ENCODE results near the gene CDH13.

CDH13 gene

DNA sequence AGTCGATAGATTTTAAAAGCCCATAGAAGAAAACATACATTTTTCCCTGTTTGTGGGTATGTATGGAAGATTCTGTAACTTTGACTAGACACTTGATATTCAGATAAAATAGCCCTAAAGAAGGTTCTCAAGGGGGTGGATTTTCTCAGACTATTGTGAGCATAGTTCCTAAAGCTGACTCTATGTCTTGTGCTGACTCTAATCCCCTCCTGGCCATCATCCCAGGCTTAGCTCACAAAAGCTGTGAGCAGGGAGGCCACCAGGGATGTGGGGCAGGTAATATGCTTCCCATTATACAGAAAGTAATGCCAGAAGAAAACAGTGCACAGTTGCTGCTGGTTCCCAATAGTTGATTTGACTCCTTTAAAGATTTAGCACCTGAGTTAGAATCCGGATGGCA, 32.0 kb downstream of the CDH13 start:
- no peak overlapping the region for H4K8ac ChIP-seq (ENCODE audit: low read length)
- H4K91ac ChIP-seq (ENCODE audit: low read length): no peak overlapping the region
- no peak overlapping the region for H3K14ac ChIP-seq (ENCODE audit: low read length in 2 of 2)
- H3K4me3 ChIP-seq (ENCODE audit: insufficient read depth in 1 of 2, low read depth in 1 of 2, low read length in 2 of 2): no peak overlapping the region
- no peak overlapping the region for H2BK12ac ChIP-seq (ENCODE audit: low read length in 2 of 2)
- H2BK5ac ChIP-seq (ENCODE audit: low read depth, low read length, poor library complexity, severe bottlenecking): no peak overlapping the region
- H3K27ac ChIP-seq (ENCODE audit: low read length, poor library complexity, severe bottlenecking): no peak overlapping the region
- no peak overlapping the region for H3K18ac ChIP-seq (ENCODE audit: low read depth in 1 of 2, low read length in 2 of 2)
- WGBS: 89% methylated on average over 1 of the region's 2 CpGs
- no peak overlapping the region for H3K9ac ChIP-seq (ENCODE audit: low read length)
- peak overlapping the region; percentile 53 for H2AK5ac ChIP-seq (ENCODE audit: low read length, severe bottlenecking)
- H3K9me3 ChIP-seq (ENCODE audit: control insufficient read depth, low read length): no peaks in the 10 kb centered on the region
- peaks cover 13% of the 10 kb centered on the region for H3K4me1 ChIP-seq (ENCODE audit: control insufficient read depth, insufficient read depth, low read depth, low read length)
- H3K4me2 ChIP-seq (ENCODE audit: low read length, poor library complexity, severe bottlenecking): no peak overlapping the region
- no peaks in the 10 kb centered on the region for H3K27me3 ChIP-seq (ENCODE audit: control insufficient read depth in 1 of 2, insufficient read depth in 1 of 2, low read length in 2 of 2)
- H3K79me1 ChIP-seq (replicated peaks; ENCODE audit: low read length, poor library complexity, severe bottlenecking): peaks cover 20% of the 10 kb centered on the region
- H3K23ac ChIP-seq (ENCODE audit: low read length in 2 of 2): no peak overlapping the region
- DNase-seq: no peak
- H2AFZ ChIP-seq (ENCODE audit: low read depth, low read length): no peak overlapping the region
- no peaks in the 10 kb centered on the region for H3K36me3 ChIP-seq (ENCODE audit: control insufficient read depth in 1 of 2, insufficient read depth in 2 of 2, low read depth in 1 of 2, low read length in 2 of 2)
- no peak overlapping the region for H3K4ac ChIP-seq (ENCODE audit: low read depth in 1 of 2, low read length in 2 of 2)
- no peak overlapping the region for H2BK15ac ChIP-seq (ENCODE audit: low read depth, poor library complexity, severe bottlenecking)
- no peak overlapping the region for H2BK120ac ChIP-seq (ENCODE audit: low read depth, low read length)

DNA sequence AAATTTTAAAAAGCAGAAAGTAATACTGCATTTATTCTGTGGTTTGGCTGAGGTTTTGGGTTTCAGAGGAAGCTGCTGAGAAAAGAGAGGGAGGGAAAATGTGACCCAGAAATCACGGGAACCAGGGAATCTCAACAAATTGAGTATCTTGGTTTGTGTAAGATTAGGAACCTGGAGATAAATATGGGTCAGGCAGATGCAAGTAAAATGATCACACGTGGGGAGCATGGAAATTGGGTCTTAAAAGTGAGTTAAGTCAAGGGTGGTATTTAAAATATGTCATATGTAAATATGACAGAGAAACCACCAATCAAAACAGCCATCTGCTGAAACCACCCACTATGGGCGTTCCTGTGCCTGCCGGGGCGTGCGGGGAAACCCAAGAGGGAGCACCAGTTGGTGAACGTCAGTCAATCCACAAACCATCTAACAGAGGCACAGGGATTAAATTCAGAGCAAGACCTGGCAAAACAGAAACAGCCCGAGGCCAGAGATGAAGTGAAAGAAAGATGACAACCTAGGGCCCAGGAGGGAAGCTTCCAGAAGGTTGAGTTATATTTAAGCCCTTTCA, 33.4 kb downstream of the CDH13 start:
- H2AFZ ChIP-seq (ENCODE audit: low read depth, low read length): no peak overlapping the region
- no peak overlapping the region for H2AK5ac ChIP-seq (ENCODE audit: low read length, severe bottlenecking)
- 97% methylated on average over 5 of the region's 8 CpGs for WGBS
- DNase-seq: peak; percentile 17
- no peak overlapping the region for H4K91ac ChIP-seq (ENCODE audit: low read length)
- no peak overlapping the region for H3K23ac ChIP-seq (ENCODE audit: low read length in 2 of 2)
- H3K27me3 ChIP-seq (ENCODE audit: control insufficient read depth in 1 of 2, insufficient read depth in 1 of 2, low read length in 2 of 2): no peaks in the 10 kb centered on the region
- no peak overlapping the region for H2BK12ac ChIP-seq (ENCODE audit: low read length in 2 of 2)
- no peak overlapping the region for H3K4ac ChIP-seq (ENCODE audit: low read depth in 1 of 2, low read length in 2 of 2)
- peak overlapping the region; percentile 45 for H3K9ac ChIP-seq (ENCODE audit: low read length)
- no peaks in the 10 kb centered on the region for H3K9me3 ChIP-seq (ENCODE audit: control insufficient read depth, low read length)
- H3K14ac ChIP-seq (ENCODE audit: low read length in 2 of 2): no peak overlapping the region
- H4K8ac ChIP-seq (ENCODE audit: low read length): no peak overlapping the region
- peak overlapping the region; percentile 26 for H2BK15ac ChIP-seq (ENCODE audit: low read depth, poor library complexity, severe bottlenecking)
- H2BK5ac ChIP-seq (ENCODE audit: low read depth, low read length, poor library complexity, severe bottlenecking): no peak overlapping the region
- H3K4me2 ChIP-seq (ENCODE audit: low read length, poor library complexity, severe bottlenecking): no peak overlapping the region
- peak overlapping the region; percentile 14 to 46 for H3K18ac ChIP-seq (ENCODE audit: low read depth in 1 of 2, low read length in 2 of 2)
- H2BK120ac ChIP-seq (ENCODE audit: low read depth, low read length): no peak overlapping the region
- peak overlapping the region in 1 of 2 experiments; percentile 67 for H3K4me3 ChIP-seq (ENCODE audit: insufficient read depth in 1 of 2, low read depth in 1 of 2, low read length in 2 of 2)
- peaks cover 9% of the 10 kb centered on the region for H3K4me1 ChIP-seq (ENCODE audit: control insufficient read depth, insufficient read depth, low read depth, low read length)
- H3K36me3 ChIP-seq (ENCODE audit: control insufficient read depth in 1 of 2, insufficient read depth in 2 of 2, low read depth in 1 of 2, low read length in 2 of 2): no peaks in the 10 kb centered on the region
- no peak overlapping the region for H3K27ac ChIP-seq (ENCODE audit: low read length, poor library complexity, severe bottlenecking)
- H3K79me1 ChIP-seq (replicated peaks; ENCODE audit: low read length, poor library complexity, severe bottlenecking): peaks cover 22% of the 10 kb centered on the region

DNA sequence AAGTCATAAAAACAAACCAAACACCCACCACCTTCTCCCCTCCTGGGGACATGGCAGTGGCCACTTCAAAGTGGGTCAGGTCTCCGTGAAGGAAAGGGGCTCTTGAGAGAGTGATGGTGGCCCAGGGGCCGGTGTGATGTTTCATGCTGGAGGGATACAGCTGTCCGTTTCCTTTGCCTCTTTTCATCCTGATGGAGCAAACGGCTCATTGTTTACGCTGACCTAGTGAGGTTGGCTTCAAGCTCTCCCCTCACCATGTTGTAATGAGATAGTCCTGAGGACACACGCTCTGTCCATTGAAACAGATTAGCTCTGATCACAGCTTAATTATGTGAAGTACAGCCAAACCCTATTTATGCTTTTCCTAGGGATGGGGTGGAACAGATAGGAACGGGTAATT, 34.2 kb downstream of the CDH13 start:
- no peaks in the 10 kb centered on the region for H3K9me3 ChIP-seq (ENCODE audit: control insufficient read depth, low read length)
- H3K27me3 ChIP-seq (ENCODE audit: control insufficient read depth in 1 of 2, insufficient read depth in 1 of 2, low read length in 2 of 2): no peaks in the 10 kb centered on the region
- H3K36me3 ChIP-seq (ENCODE audit: control insufficient read depth in 1 of 2, insufficient read depth in 2 of 2, low read depth in 1 of 2, low read length in 2 of 2): no peaks in the 10 kb centered on the region
- H3K4ac ChIP-seq (ENCODE audit: low read depth in 1 of 2, low read length in 2 of 2): peak overlapping the region in 1 of 2 experiments; percentile 5
- H2BK120ac ChIP-seq (ENCODE audit: low read depth, low read length): no peak overlapping the region
- H3K27ac ChIP-seq (ENCODE audit: low read length, poor library complexity, severe bottlenecking): no peak overlapping the region
- no peak overlapping the region for H3K9ac ChIP-seq (ENCODE audit: low read length)
- no peak overlapping the region for H3K4me3 ChIP-seq (ENCODE audit: insufficient read depth in 1 of 2, low read depth in 1 of 2, low read length in 2 of 2)
- H4K8ac ChIP-seq (ENCODE audit: low read length): peak overlapping the region; percentile 27
- no peak overlapping the region for H4K91ac ChIP-seq (ENCODE audit: low read length)
- H2AFZ ChIP-seq (ENCODE audit: low read depth, low read length): no peak overlapping the region
- H3K4me1 ChIP-seq (ENCODE audit: control insufficient read depth, insufficient read depth, low read depth, low read length): peaks cover 4% of the 10 kb centered on the region
- H2AK5ac ChIP-seq (ENCODE audit: low read length, severe bottlenecking): no peak overlapping the region
- H2BK12ac ChIP-seq (ENCODE audit: low read length in 2 of 2): peak overlapping the region in 1 of 2 experiments; percentile 38
- H3K18ac ChIP-seq (ENCODE audit: low read depth in 1 of 2, low read length in 2 of 2): peak overlapping the region in 1 of 2 experiments; percentile 29
- no peak overlapping the region for H3K14ac ChIP-seq (ENCODE audit: low read length in 2 of 2)
- no peak overlapping the region for H3K23ac ChIP-seq (ENCODE audit: low read length in 2 of 2)
- 81% methylated on average over 7 of the region's 7 CpGs for WGBS
- no peak overlapping the region for H3K4me2 ChIP-seq (ENCODE audit: low read length, poor library complexity, severe bottlenecking)
- no peak for DNase-seq
- H2BK5ac ChIP-seq (ENCODE audit: low read depth, low read length, poor library complexity, severe bottlenecking): no peak overlapping the region
- H2BK15ac ChIP-seq (ENCODE audit: low read depth, poor library complexity, severe bottlenecking): no peak overlapping the region
- H3K79me1 ChIP-seq (replicated peaks; ENCODE audit: low read length, poor library complexity, severe bottlenecking): peaks cover 22% of the 10 kb centered on the region

DNA sequence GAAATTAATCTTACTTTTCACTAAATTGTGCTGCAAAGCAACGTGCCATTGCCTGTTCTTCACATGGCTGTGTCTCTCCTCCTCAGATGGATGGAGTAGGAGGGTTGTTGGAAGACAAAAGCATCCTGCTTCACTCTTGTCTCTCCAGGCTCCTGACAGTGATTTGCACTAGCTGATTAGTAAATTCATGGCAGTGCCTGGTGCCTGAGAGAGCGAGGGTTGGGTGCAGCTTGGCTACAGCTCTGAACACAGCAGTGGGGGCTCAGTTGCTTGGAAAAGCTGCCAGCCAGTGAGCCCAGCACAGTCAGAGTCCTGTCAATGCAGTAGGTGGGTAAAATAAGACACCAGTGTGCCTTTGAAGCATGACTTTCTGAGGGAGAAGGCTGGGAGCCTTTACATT, 37.4 kb downstream of the CDH13 start:
- no peak overlapping the region for H4K8ac ChIP-seq (ENCODE audit: low read length)
- no peak overlapping the region for H2AK5ac ChIP-seq (ENCODE audit: low read length, severe bottlenecking)
- H3K4ac ChIP-seq (ENCODE audit: low read depth in 1 of 2, low read length in 2 of 2): no peak overlapping the region
- H2AFZ ChIP-seq (ENCODE audit: low read depth, low read length): no peak overlapping the region
- H3K36me3 ChIP-seq (ENCODE audit: control insufficient read depth in 1 of 2, insufficient read depth in 2 of 2, low read depth in 1 of 2, low read length in 2 of 2): no peaks in the 10 kb centered on the region
- no peak overlapping the region for H2BK5ac ChIP-seq (ENCODE audit: low read depth, low read length, poor library complexity, severe bottlenecking)
- H3K27ac ChIP-seq (ENCODE audit: low read length, poor library complexity, severe bottlenecking): no peak overlapping the region
- peaks cover 2% of the 10 kb centered on the region for H3K4me1 ChIP-seq (ENCODE audit: control insufficient read depth, insufficient read depth, low read depth, low read length)
- no peak overlapping the region for H2BK12ac ChIP-seq (ENCODE audit: low read length in 2 of 2)
- H3K79me1 ChIP-seq (replicated peaks; ENCODE audit: low read length, poor library complexity, severe bottlenecking): peaks cover 35% of the 10 kb centered on the region
- no peak overlapping the region for H2BK120ac ChIP-seq (ENCODE audit: low read depth, low read length)
- H3K9me3 ChIP-seq (ENCODE audit: control insufficient read depth, low read length): no peaks in the 10 kb centered on the region
- DNase-seq: no peak
- H3K14ac ChIP-seq (ENCODE audit: low read length in 2 of 2): no peak overlapping the region
- H2BK15ac ChIP-seq (ENCODE audit: low read depth, poor library complexity, severe bottlenecking): no peak overlapping the region
- no peaks in the 10 kb centered on the region for H3K27me3 ChIP-seq (ENCODE audit: control insufficient read depth in 1 of 2, insufficient read depth in 1 of 2, low read length in 2 of 2)
- 98% methylated on average over 2 of the region's 2 CpGs for WGBS
- H3K4me3 ChIP-seq (ENCODE audit: insufficient read depth in 1 of 2, low read depth in 1 of 2, low read length in 2 of 2): no peak overlapping the region
- no peak overlapping the region for H3K23ac ChIP-seq (ENCODE audit: low read length in 2 of 2)
- peak overlapping the region; percentile 36 for H4K91ac ChIP-seq (ENCODE audit: low read length)
- H3K18ac ChIP-seq (ENCODE audit: low read depth in 1 of 2, low read length in 2 of 2): no peak overlapping the region
- no peak overlapping the region for H3K9ac ChIP-seq (ENCODE audit: low read length)
- no peak overlapping the region for H3K4me2 ChIP-seq (ENCODE audit: low read length, poor library complexity, severe bottlenecking)
